ENCODE data around the gene ALKBH3. TPM values are rescaled to one million over a fixed set of nuclear protein-coding genes. Genes with fewer than 3 reads are reported as not detected.

ALKBH3 gene
- polyA plus RNA-seq, 1 of the 3 experiments (the other 2 are of a cell fraction), result 27.0 TPM

- TF ChIP-seq RAD21 (IDR thresholded peaks at IDR 0.05; ENCODE audit: low read length), result no peak
- peak; percentile 35; the same call in 1 of the 2 replicates for TF ChIP-seq GATA2 (CRISPR knock-in tag; IDR thresholded peaks at IDR 0.05)
- no peaks in the 10 kb centered on the region for H3K9me2 ChIP-seq
- WGBS (ENCODE audit: low lambda C conversion rate), result 73% methylated on average over 8 of the region's 13 CpGs
- H3K4me3 ChIP-seq (ENCODE audit: low read depth in 2 of 2, low read length in 1 of 2), result no peak overlapping the region
- no peaks in the 10 kb centered on the region for H3K27me3 ChIP-seq (ENCODE audit: insufficient read depth)
- H3F3A ChIP-seq (replicated peaks; ENCODE audit: insufficient read depth), result no peaks in the 10 kb centered on the region
- H2AFZ ChIP-seq (ENCODE audit: low read depth), result no peak overlapping the region
- H4K20me1 ChIP-seq (ENCODE audit: insufficient read depth), result no peaks in the 10 kb centered on the region
- no peak overlapping the region for H3K9ac ChIP-seq
- H3K4me1 ChIP-seq (ENCODE audit: control insufficient read depth in 1 of 2, insufficient read depth in 2 of 2, low read depth in 1 of 2, low read length in 1 of 2), result peaks cover 0 to 80% of the 10 kb centered on the region in 2 experiments; a peak in 2 of 4 replicates
- no peaks in the 10 kb centered on the region for H3K79me2 ChIP-seq (ENCODE audit: insufficient read depth)
- DNase-seq, result no peak
- CTCF ChIA-PET, result interaction anchor here (0.5 to 15.0 kb wide), 8 partner anchors 15 to 513 kb away, joined by 3 to 222 read pairs (median 6); partner anchors contain the start of gene C11orf96
- H3K27ac ChIP-seq (ENCODE audit: low read depth in 2 of 2, low read length in 1 of 2), result peak overlapping the region in 1 of 2 experiments; percentile 100; a peak in 2 of 4 replicates
- H3K9me3 ChIP-seq, result no peaks in the 10 kb centered on the region
- no peaks in the 10 kb centered on the region for H3K36me3 ChIP-seq (replicated peaks in 1 of 2; ENCODE audit: control insufficient read depth in 1 of 2, insufficient read depth in 2 of 2, low read length in 1 of 2)
- H3K4me2 ChIP-seq, result no peak overlapping the region
- POLR2A ChIA-PET, result interaction anchor here (0.8 to 9.1 kb wide), 4 partner anchors 11 to 34 kb away, joined by 3 to 213 read pairs (median 16); partner anchors contain the start of gene C11orf96
Observed at GRCh38 chr11:43927925-43928707, 47.5 kb downstream of the ALKBH3 start.

- Histone ChIP-seq H3K9ac (no peak overlapping the region), H4K20me1 (ENCODE audit: insufficient read depth) (no peaks in the 10 kb centered on the region), H3K9me3 (no peaks in the 10 kb centered on the region), H3K79me2 (ENCODE audit: insufficient read depth) (no peaks in the 10 kb centered on the region), H3K27ac (ENCODE audit: low read depth in 2 of 2, low read length in 1 of 2) (peak overlapping the region in 1 of 2 experiments; percentile 100; a peak in 2 of 4 replicates), H3K4me3 (ENCODE audit: low read depth in 2 of 2, low read length in 1 of 2) (no peak overlapping the region), H3K27me3 (ENCODE audit: insufficient read depth) (no peaks in the 10 kb centered on the region), H2AFZ (ENCODE audit: low read depth) (no peak overlapping the region), H3K4me2 (no peak overlapping the region), H3K9me2 (no peaks in the 10 kb centered on the region), H3K36me3 (replicated peaks in 1 of 2; ENCODE audit: control insufficient read depth in 1 of 2, insufficient read depth in 2 of 2, low read length in 1 of 2) (no peaks in the 10 kb centered on the region), H3K4me1 (ENCODE audit: control insufficient read depth in 1 of 2, insufficient read depth in 2 of 2, low read depth in 1 of 2, low read length in 1 of 2) (peaks cover 2 to 80% of the 10 kb centered on the region in 2 experiments; a peak in 3 of 4 replicates), H3F3A (replicated peaks; ENCODE audit: insufficient read depth) (no peaks in the 10 kb centered on the region)
- no peak for DNase-seq
- TF ChIP-seq, protein P1, sequence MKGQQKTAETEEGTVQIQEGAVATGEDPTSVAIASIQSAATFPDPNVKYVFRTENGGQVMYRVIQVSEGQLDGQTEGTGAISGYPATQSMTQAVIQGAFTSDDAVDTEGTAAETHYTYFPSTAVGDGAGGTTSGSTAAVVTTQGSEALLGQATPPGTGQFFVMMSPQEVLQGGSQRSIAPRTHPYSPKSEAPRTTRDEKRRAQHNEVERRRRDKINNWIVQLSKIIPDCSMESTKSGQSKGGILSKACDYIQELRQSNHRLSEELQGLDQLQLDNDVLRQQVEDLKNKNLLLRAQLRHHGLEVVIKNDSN (IDR thresholded peaks at IDR 0.05; ENCODE audit: borderline replicate concordance, low read depth), result no peak
- TF ChIP-seq MAX (IDR thresholded peaks at IDR 0.05; ENCODE audit: low read depth) (no peak), SMC3 (IDR thresholded peaks at IDR 0.05; ENCODE audit: low read depth, low read length) (no peak), TAF1 (IDR thresholded peaks at IDR 0.05; ENCODE audit: borderline replicate concordance, low read depth, low read length) (no peak), GATA2 (CRISPR knock-in tag; IDR thresholded peaks at IDR 0.05) (no peak)
- 96% methylated on average over 4 of the region's 4 CpGs for WGBS (ENCODE audit: low lambda C conversion rate)
- ChIA-PET CTCF (interaction anchor here (0.5 to 15.0 kb wide), 7 partner anchors 15 to 514 kb away, joined by 3 to 222 read pairs (median 6); partner anchors contain the start of gene C11orf96), POLR2A (interaction anchor here (0.8 to 9.1 kb wide), 4 partner anchors 12 to 34 kb away, joined by 3 to 213 read pairs (median 16); partner anchors contain the start of gene C11orf96)
Observed at GRCh38 chr11:43928721-43929120, 48.1 kb downstream of the ALKBH3 start.

All from SK-N-SH (cell line).